GM12892 (cell line): ENCODE results near the gene GPR37.

Experiments used
- POLR2AphosphoS5 ChIP-seq: IDR thresholded peaks from 2 replicates; pipeline ENCODE4 v1.6.1; 2011; ENCODE audit warnings: low read depth, low read length, control low read depth
- TAF1 ChIP-seq: IDR thresholded peaks from 2 replicates; pipeline ENCODE4 v1.6.1; 2011; ENCODE audit warnings: low read depth, mild to moderate bottlenecking, control low read depth, low read length, borderline replicate concordance

DNA sequence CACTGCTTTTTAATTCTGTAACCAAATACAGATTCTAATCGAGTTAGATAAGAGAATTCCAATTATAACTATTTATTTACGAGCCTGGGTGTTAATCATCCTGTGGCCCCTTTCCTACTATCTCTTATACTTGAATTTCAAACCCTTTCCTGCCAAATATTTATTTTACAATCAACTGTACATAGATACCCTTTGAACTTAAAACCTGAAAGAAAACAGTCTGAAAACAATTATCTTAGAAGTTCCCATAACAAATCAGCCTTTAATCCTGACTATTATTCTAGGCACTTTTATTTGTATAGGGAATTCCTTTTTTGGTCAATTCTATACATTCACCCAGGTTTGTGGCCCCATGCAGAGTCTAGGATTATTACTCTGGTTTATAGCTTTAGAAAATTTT, 10.6 kb upstream of the GPR37 start:
- TF ChIP-seq POLR2AphosphoS5, result no peak
- TF ChIP-seq TAF1, result no peak
